SK-N-SH (cell line): ENCODE measurements around the gene PDE4DIP. TPM values are rescaled to one million over a fixed set of nuclear protein-coding genes. Genes with fewer than 3 reads are reported as not detected.
"Not testable (repeated sequence)": the region's sequence is repeated elsewhere in the genome, so short reads cannot be mapped to it uniquely, and the experiment has no call there.

Experiments
- CTCF ChIA-PET: fragments of 300-600, 350-600 bp; formaldehyde crosslinking; extraction: SDS; loops from one replicate; lab custom pipeline; 2021; lab: Yijun Ruan, JAX
- POLR2A ChIA-PET: fragments of 350-600 bp; sonication (Branson Sonifier 250); formaldehyde crosslinking; extraction: SDS; loops from one replicate; lab custom pipeline; 2020; ENCODE audit warnings: antibody characterized with exemption, inconsistent platforms; lab: Yijun Ruan, JAX
- DNase-seq: peaks from one replicate; pipeline ENCODE4 v3.0.0; 2012
- H2AFZ ChIP-seq: fragments of 200-600 bp; sonication (generic); 2 replicates; pipeline ENCODE4 v1.8.1; 2016; ENCODE audit warnings: antibody characterized with exemption, mild to moderate bottlenecking, low read depth
- H3F3A ChIP-seq: fragments of 200-600 bp; sonication (generic); replicated peaks from 2 replicates; pipeline ENCODE3; 2016; ENCODE audit warnings: antibody characterized with exemption, mild to moderate bottlenecking; ENCODE audit not compliant: insufficient read depth
- H3K27ac ChIP-seq, 2 experiments: fragments of 200-500 bp in 1 of 2; fragments of 200-600 bp in 1 of 2; sonication (Bioruptor generic) in 1 of 2; sonication (generic), shearing (Covaris generic) in 1 of 2; 2 replicates each; pipeline versions ENCODE4 v1.5.1 to v1.6.1; 2014 to 2016; ENCODE audit warnings: low read depth in 2 of 2, inconsistent platforms in 1 of 2, low read length in 1 of 2, mild to moderate bottlenecking in 1 of 2, mixed read lengths in 1 of 2
- H3K27me3 ChIP-seq: fragments of 200-600 bp; sonication (generic), shearing (Covaris generic); 2 replicates; pipeline ENCODE4 v1.6.1; 2016; ENCODE audit warnings: mixed run types; ENCODE audit not compliant: insufficient read depth
- H3K36me3 ChIP-seq, 2 experiments: fragments of 200-500 bp in 1 of 2; fragments of 200-600 bp in 1 of 2; sonication (Bioruptor generic) in 1 of 2; sonication (generic) in 1 of 2; replicated peaks in 1 of 2; 2 replicates each; pipeline versions ENCODE3 to v1.5.1; 2014 to 2016; ENCODE audit warnings: low read length in 1 of 2, mild to moderate bottlenecking in 1 of 2; ENCODE audit not compliant: insufficient read depth in 2 of 2, control insufficient read depth in 1 of 2
- H3K4me1 ChIP-seq, 2 experiments: fragments of 200-500 bp in 1 of 2; fragments of 200-600 bp in 1 of 2; sonication (Bioruptor generic) in 1 of 2; sonication (generic), shearing (Covaris generic) in 1 of 2; 2 replicates each; pipeline versions ENCODE4 v1.5.1 to v1.6.1; 2014 to 2016; ENCODE audit warnings: low read depth in 1 of 2, low read length in 1 of 2, mixed run types in 1 of 2; ENCODE audit not compliant: insufficient read depth in 2 of 2, control insufficient read depth in 1 of 2
- H3K4me2 ChIP-seq: fragments of 200-600 bp; sonication (generic), shearing (Covaris generic); 2 replicates; pipeline ENCODE4 v1.6.1; 2017; ENCODE audit warnings: mixed run types
- H3K4me3 ChIP-seq, 2 experiments: fragments of 200-500 bp in 1 of 2; fragments of 200-600 bp in 1 of 2; sonication (Bioruptor generic) in 1 of 2; sonication (generic), shearing (Covaris generic) in 1 of 2; 2 replicates each; pipeline versions ENCODE4 v1.5.1 to v1.8.1; 2014 to 2016; ENCODE audit warnings: low read depth in 2 of 2, inconsistent platforms in 1 of 2, low read length in 1 of 2, mild to moderate bottlenecking in 1 of 2, mixed read lengths in 1 of 2, moderate library complexity in 1 of 2
- H3K79me2 ChIP-seq: fragments of 200-600 bp; sonication (generic); 2 replicates; pipeline ENCODE4 v1.8.1; 2017; ENCODE audit warnings: mild to moderate bottlenecking; ENCODE audit not compliant: insufficient read depth
- H3K9ac ChIP-seq: fragments of 200-600 bp; sonication (generic); 2 replicates; pipeline ENCODE4 v1.6.1; 2017; ENCODE audit warnings: mixed run types
- H3K9me2 ChIP-seq: fragments of 200-600 bp; sonication (generic); 2 replicates; pipeline ENCODE4 v1.6.1; 2017; ENCODE audit warnings: mixed run types
- H3K9me3 ChIP-seq: fragments of 200-600 bp; sonication (generic); 2 replicates; pipeline ENCODE4 v1.6.1; 2017; ENCODE audit warnings: mixed run types, mild to moderate bottlenecking, moderate library complexity
- H4K20me1 ChIP-seq: fragments of 200-600 bp; sonication (generic); 2 replicates; pipeline ENCODE4 v1.6.1; 2017; ENCODE audit warnings: mild to moderate bottlenecking, mixed run types; ENCODE audit not compliant: insufficient read depth
- WGBS: methylation state at CpG from one replicate; pipeline ENCODE4 v1.1.6; 2017; ENCODE audit warnings: low lambda C conversion rate; 5-methylcytosine and 5-hydroxymethylcytosine counted together
- polyA plus RNA-seq, 3 experiments: library from polyadenylated mRNA; depleted of rRNA; stranded (reverse); fragments of >200 nt; gene quantifications; 2 replicates each; pipeline ENCODE4 v1.2.3, GENCODE V29; 2012

The PDE4DIP gene
- polyA plus RNA-seq, 1 of the 3 experiments (the other 2 are of a cell fraction), result 28.7 TPM

- H3F3A ChIP-seq, H4K20me1 ChIP-seq, H3K9me2 ChIP-seq, H3K9ac ChIP-seq, CTCF ChIA-PET, H3K36me3 ChIP-seq, H3K27ac ChIP-seq, POLR2A ChIA-PET, H3K4me3 ChIP-seq, H3K79me2 ChIP-seq, H2AFZ ChIP-seq, H3K4me1 ChIP-seq, H3K4me2 ChIP-seq, H3K27me3 ChIP-seq, DNase-seq, H3K9me3 ChIP-seq: not testable (repeated sequence)
- 100% methylated on average over 1 of the region's 4 CpGs for WGBS
Measured at GRCh38 chr1:148960212-148961000, 116.2 kb downstream of the PDE4DIP start.

GRCh38 chr1:148962127-148962857 lies 118.1 kb downstream of the PDE4DIP start:
- H3K79me2 ChIP-seq, H2AFZ ChIP-seq, CTCF ChIA-PET, H3F3A ChIP-seq, H3K9me3 ChIP-seq, H3K27ac ChIP-seq, H3K4me2 ChIP-seq, H3K4me1 ChIP-seq, H3K9ac ChIP-seq, H3K27me3 ChIP-seq, POLR2A ChIA-PET, H4K20me1 ChIP-seq, DNase-seq, H3K9me2 ChIP-seq, H3K4me3 ChIP-seq, H3K36me3 ChIP-seq: not testable (repeated sequence)
- WGBS, result 96% methylated on average over 3 of the region's 6 CpGs

- H3K36me3 ChIP-seq, H3K4me3 ChIP-seq, H3K27ac ChIP-seq, CTCF ChIA-PET, H3K27me3 ChIP-seq, H3K9ac ChIP-seq, H3K9me2 ChIP-seq, H4K20me1 ChIP-seq, H3F3A ChIP-seq, POLR2A ChIA-PET, H2AFZ ChIP-seq, H3K4me2 ChIP-seq, H3K4me1 ChIP-seq, H3K9me3 ChIP-seq, H3K79me2 ChIP-seq, DNase-seq: not testable (repeated sequence)
- WGBS, result 10% methylated on average over 2 of the region's 2 CpGs
Measured at GRCh38 chr1:148966084-148966483, 121.9 kb downstream of the PDE4DIP start.

GRCh38 chr1:148967580-148967979 lies 123.4 kb downstream of the PDE4DIP start:
- POLR2A ChIA-PET, result not testable (repeated sequence)
- WGBS, result no CpG with 5 or more reads among the region's 2 CpGs

GRCh38 chr1:148968682-148969081 lies 124.5 kb downstream of the PDE4DIP start:
- H3K4me3 ChIP-seq, POLR2A ChIA-PET, H3K27ac ChIP-seq, DNase-seq, H3K9me3 ChIP-seq, CTCF ChIA-PET, H3K36me3 ChIP-seq, H3K4me1 ChIP-seq, H4K20me1 ChIP-seq, H3K27me3 ChIP-seq, H3F3A ChIP-seq, H3K79me2 ChIP-seq, H3K9me2 ChIP-seq, H3K9ac ChIP-seq, H3K4me2 ChIP-seq, H2AFZ ChIP-seq: not testable (repeated sequence)
- WGBS, result no CpG with 5 or more reads among the region's 3 CpGs

More at GRCh38 chr1:148967580-148967979, 123.4 kb downstream of the PDE4DIP start:
- H3K9me3 ChIP-seq, H4K20me1 ChIP-seq, H3K4me3 ChIP-seq, H3K36me3 ChIP-seq, H3K4me2 ChIP-seq, H3K9me2 ChIP-seq, H2AFZ ChIP-seq, H3K9ac ChIP-seq, CTCF ChIA-PET, H3K79me2 ChIP-seq, H3F3A ChIP-seq, DNase-seq, H3K27me3 ChIP-seq, H3K27ac ChIP-seq, H3K4me1 ChIP-seq: not testable (repeated sequence)

GRCh38 chr1:148969126-148969525 lies 124.9 kb downstream of the PDE4DIP start:
- DNase-seq, H3K36me3 ChIP-seq, H3K9me2 ChIP-seq, H2AFZ ChIP-seq, CTCF ChIA-PET, H3K27me3 ChIP-seq, H3K4me2 ChIP-seq, H3K9ac ChIP-seq, H3K9me3 ChIP-seq, H3K79me2 ChIP-seq, POLR2A ChIA-PET, H3K4me1 ChIP-seq, H3K4me3 ChIP-seq, H3F3A ChIP-seq, H3K27ac ChIP-seq, H4K20me1 ChIP-seq: not testable (repeated sequence)
- WGBS, result 39% methylated on average over 1 of the region's 5 CpGs
